Inferior parietal cortex (tissue), 1 donor: ENCODE data around the gene SFSWAP.
"Not testable (repeated sequence)": the region's sequence is repeated elsewhere in the genome, so short reads cannot be mapped to it uniquely, and the experiment has no call there.

Experiments
- DNase-seq: peaks from one replicate; pipeline ENCODE4 v3.0.0-alpha.2; 2016; ENCODE audit errors: extremely low spot score

The SFSWAP gene

GRCh38 chr12:131679816-131680215 is 31.1 kb upstream of the SFSWAP start:
- not testable (repeated sequence) for DNase-seq

GRCh38 chr12:131680392-131681256 is 30.3 kb upstream of the SFSWAP start:
- not testable (repeated sequence) for DNase-seq

- DNase-seq = no peak
These were observed 29.7 kb upstream of the SFSWAP start for GRCh38 chr12:131681257-131681620.

GRCh38 chr12:131681746-131682509 is 29.0 kb upstream of the SFSWAP start:
- DNase-seq = not testable (repeated sequence)

- no peak for DNase-seq
These were observed 28.4 kb upstream of the SFSWAP start for GRCh38 chr12:131682510-131682895.

- DNase-seq = no peak
These were observed 27.4 kb upstream of the SFSWAP start for GRCh38 chr12:131683266-131684014.

GRCh38 chr12:131684015-131684725 is 26.7 kb upstream of the SFSWAP start:
- no peak for DNase-seq

- DNase-seq = no peak
These were observed 23.4 kb upstream of the SFSWAP start for GRCh38 chr12:131687346-131688125.

- DNase-seq = no peak
These were observed 22.6 kb upstream of the SFSWAP start for GRCh38 chr12:131688131-131688844.

- DNase-seq = no peak
These were observed 22.1 kb upstream of the SFSWAP start for GRCh38 chr12:131688845-131689154.

GRCh38 chr12:131690320-131690719 is 20.6 kb upstream of the SFSWAP start:
- no peak for DNase-seq

GRCh38 chr12:131692431-131692830 is 18.5 kb upstream of the SFSWAP start:
- no peak for DNase-seq

- DNase-seq = no peak
These were observed 17.7 kb upstream of the SFSWAP start for GRCh38 chr12:131693149-131693548.

- DNase-seq = no peak
These were observed 16.6 kb upstream of the SFSWAP start for GRCh38 chr12:131694116-131694838.

- no peak for DNase-seq
These were observed 14.9 kb upstream of the SFSWAP start for GRCh38 chr12:131695968-131696367.

- no peak for DNase-seq
These were observed 12.6 kb upstream of the SFSWAP start for GRCh38 chr12:131698286-131698685.

- DNase-seq = no peak
These were observed 11.5 kb upstream of the SFSWAP start for GRCh38 chr12:131699434-131699833.

- DNase-seq = no peak
These were observed 10.6 kb upstream of the SFSWAP start for GRCh38 chr12:131700271-131700670.

GRCh38 chr12:131701705-131702572 is 9.0 kb upstream of the SFSWAP start:
- DNase-seq = no peak
